ENCODE data around the gene ADGRG2. TPM values are rescaled to one million over a fixed set of nuclear protein-coding genes. Genes with fewer than 3 reads are reported as not detected.

Gene ADGRG2
- total RNA-seq, 1 donor from 2014 or later, result not detected

- intact Hi-C loops (cut with micrococcal nuclease), result no loop called here
Measured at GRCh38 chrX:18961686-18962085, 160.6 kb downstream of the ADGRG2 start.

GRCh38 chrX:18956303-18957032, 165.8 kb downstream of the ADGRG2 start:
- intact Hi-C loops (cut with micrococcal nuclease), result no loop called here

- intact Hi-C loops (cut with micrococcal nuclease), result no loop called here
Measured at GRCh38 chrX:18955676-18956075, 166.6 kb downstream of the ADGRG2 start.

GRCh38 chrX:18951032-18951431, 171.2 kb downstream of the ADGRG2 start:
- intact Hi-C loops (cut with micrococcal nuclease), result no loop called here

GRCh38 chrX:18949944-18950301, 172.3 kb downstream of the ADGRG2 start:
- intact Hi-C loops (cut with micrococcal nuclease), result no loop called here

GRCh38 chrX:18949291-18949943, 172.9 kb downstream of the ADGRG2 start:
- intact Hi-C loops (cut with micrococcal nuclease), result no loop called here

- intact Hi-C loops (cut with micrococcal nuclease), result no loop called here
Measured at GRCh38 chrX:18946611-18947010, 175.7 kb downstream of the ADGRG2 start.

- intact Hi-C loops (cut with micrococcal nuclease), result no loop called here
Measured at GRCh38 chrX:18946157-18946556, 176.1 kb downstream of the ADGRG2 start.

- intact Hi-C loops (cut with micrococcal nuclease), result no loop called here
Measured at GRCh38 chrX:18945483-18945882, 176.8 kb downstream of the ADGRG2 start.

GRCh38 chrX:18944482-18944881, 177.8 kb downstream of the ADGRG2 start:
- intact Hi-C loops (cut with micrococcal nuclease), result no loop called here

GRCh38 chrX:18941896-18942295, 180.4 kb downstream of the ADGRG2 start:
- intact Hi-C loops (cut with micrococcal nuclease), result no loop called here

Other genes starting within 250 kb of the ADGRG2 start
- gene PHKA2, start 138.4 kb downstream of the ADGRG2 start, total RNA-seq, result 19.8 and 20.6 TPM in 2 replicates
- gene PDHA1, start 221.5 kb upstream of the ADGRG2 start, total RNA-seq, result 114 and 120 TPM in 2 replicates

Measured in T-helper 1 cell treated with Interleukin-12 subunit alpha and Interleukin-12 subunit beta and Interleukin-4 antibody, amounts not matched to agents 30 ng/mL and 1 ng/mL, for 36 hours (primary cell).